Measurements from ENCODE around the gene FRMPD4. TPM values are rescaled to one million over a fixed set of nuclear protein-coding genes. Genes with fewer than 3 reads are reported as not detected.

The FRMPD4 gene
- total RNA-seq, 1 donor from 2014 or later, result 0.08 TPM

- DNase-seq (ENCODE audit: low read depth), result no peak
Measured at GRCh38 chrX:12423346-12423745, 285.1 kb downstream of the FRMPD4 start.

GRCh38 chrX:12425496-12425895 is 287.2 kb downstream of the FRMPD4 start:
- no peaks in the 10 kb centered on the region for H3K27me3 ChIP-seq (ENCODE audit: control insufficient read depth, insufficient read depth, low read length)
- no peak for TF ChIP-seq CTCF (IDR thresholded peaks at IDR 0.05; ENCODE audit: insufficient read depth, low read length, poor library complexity, severe bottlenecking)
- DNase-seq (ENCODE audit: low read depth), result no peak
- no peak overlapping the region for H3K4me3 ChIP-seq (ENCODE audit: low read depth, low read length)
- H3K36me3 ChIP-seq (ENCODE audit: control insufficient read depth, insufficient read depth, low read length), result no peaks in the 10 kb centered on the region

More at GRCh38 chrX:12423346-12423745, 285.1 kb downstream of the FRMPD4 start:
- no peaks in the 10 kb centered on the region for H3K27me3 ChIP-seq (ENCODE audit: control insufficient read depth, insufficient read depth, low read length)
- no peak overlapping the region for H3K4me3 ChIP-seq (ENCODE audit: low read depth, low read length)
- no peaks in the 10 kb centered on the region for H3K36me3 ChIP-seq (ENCODE audit: control insufficient read depth, insufficient read depth, low read length)
- no peak for TF ChIP-seq CTCF (IDR thresholded peaks at IDR 0.05; ENCODE audit: insufficient read depth, low read length, poor library complexity, severe bottlenecking)

DNA sequence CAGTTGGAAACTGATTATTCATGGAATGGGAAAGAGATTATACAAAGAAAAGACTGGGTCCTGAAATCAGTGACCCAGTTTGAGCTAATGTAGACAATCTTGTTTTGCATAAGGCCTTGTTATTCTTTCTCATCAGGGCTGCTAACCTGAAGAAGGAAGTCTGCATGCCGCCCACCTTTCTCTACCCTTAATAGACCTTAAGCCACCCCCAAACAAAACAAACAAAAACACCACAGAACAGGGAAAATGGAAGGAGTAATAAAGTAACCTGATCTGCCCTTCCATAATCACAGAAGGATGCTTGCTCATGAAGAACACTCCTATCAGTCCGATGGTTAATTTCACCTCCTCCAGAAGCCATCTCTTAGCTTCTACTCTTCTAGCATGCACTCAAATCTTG is 288.1 kb downstream of the FRMPD4 start:
- no peak overlapping the region for H3K4me3 ChIP-seq (ENCODE audit: low read depth, low read length)
- DNase-seq (ENCODE audit: low read depth), result no peak
- H3K27me3 ChIP-seq (ENCODE audit: control insufficient read depth, insufficient read depth, low read length), result no peaks in the 10 kb centered on the region
- H3K36me3 ChIP-seq (ENCODE audit: control insufficient read depth, insufficient read depth, low read length), result no peaks in the 10 kb centered on the region
- TF ChIP-seq CTCF (IDR thresholded peaks at IDR 0.05; ENCODE audit: insufficient read depth, low read length, poor library complexity, severe bottlenecking), result no peak

- Histone ChIP-seq H3K36me3 (ENCODE audit: control insufficient read depth, insufficient read depth, low read length) (no peaks in the 10 kb centered on the region), H3K27me3 (ENCODE audit: control insufficient read depth, insufficient read depth, low read length) (no peaks in the 10 kb centered on the region), H3K4me3 (ENCODE audit: low read depth, low read length) (no peak overlapping the region)
- no peak for DNase-seq (ENCODE audit: low read depth)
- no peak for TF ChIP-seq CTCF (IDR thresholded peaks at IDR 0.05; ENCODE audit: insufficient read depth, low read length, poor library complexity, severe bottlenecking)
Measured at GRCh38 chrX:12434493-12434892, 296.2 kb downstream of the FRMPD4 start.

DNA sequence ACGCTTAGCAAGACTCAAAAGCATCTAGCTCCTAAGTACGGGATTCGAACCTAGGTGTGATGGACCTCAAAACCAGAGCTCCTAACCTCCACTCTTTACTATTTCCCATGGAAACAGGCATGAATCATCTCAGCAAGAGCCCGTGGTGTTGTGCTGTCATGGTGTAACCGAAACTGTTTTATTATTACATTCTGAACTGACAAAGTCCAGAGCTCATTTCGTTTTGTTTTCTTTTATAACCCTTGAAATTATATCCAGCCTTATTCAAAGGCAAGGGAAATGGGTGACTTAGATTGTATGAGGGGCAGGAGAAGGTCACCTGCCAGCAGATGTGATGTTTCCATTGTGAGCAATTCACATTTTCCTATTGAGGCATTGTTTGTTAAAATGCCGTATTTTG is 301.1 kb downstream of the FRMPD4 start:
- DNase-seq (ENCODE audit: low read depth), result no peak
- Histone ChIP-seq H3K4me3 (ENCODE audit: low read depth, low read length) (no peak overlapping the region), H3K27me3 (ENCODE audit: control insufficient read depth, insufficient read depth, low read length) (no peaks in the 10 kb centered on the region), H3K36me3 (ENCODE audit: control insufficient read depth, insufficient read depth, low read length) (no peaks in the 10 kb centered on the region)
- TF ChIP-seq CTCF (IDR thresholded peaks at IDR 0.05; ENCODE audit: insufficient read depth, low read length, poor library complexity, severe bottlenecking), result no peak

- H3K36me3 ChIP-seq (ENCODE audit: control insufficient read depth, insufficient read depth, low read length), result no peaks in the 10 kb centered on the region
- H3K27me3 ChIP-seq (ENCODE audit: control insufficient read depth, insufficient read depth, low read length), result no peaks in the 10 kb centered on the region
- H3K4me3 ChIP-seq (ENCODE audit: low read depth, low read length), result no peak overlapping the region
- TF ChIP-seq CTCF (IDR thresholded peaks at IDR 0.05; ENCODE audit: insufficient read depth, low read length, poor library complexity, severe bottlenecking), result no peak
- DNase-seq (ENCODE audit: low read depth), result no peak
Measured at GRCh38 chrX:12440246-12440645, 302.0 kb downstream of the FRMPD4 start.

Measured in kidney epithelial cell (primary cell).